Loucy (cell line): ENCODE results near the gene KIF3B.
"Not testable (repeated sequence)": the region's sequence is repeated elsewhere in the genome, so short reads cannot be mapped to it uniquely, and the experiment has no call there.

Experiments
- H2AFZ ChIP-seq: fragments of 200-600 bp; sonication (generic); 2 replicates; pipeline ENCODE4 v1.6.0; 2016; ENCODE audit warnings: antibody characterized with exemption, mild to moderate bottlenecking, low read length, moderate library complexity
- H3F3A ChIP-seq: fragments of 200-600 bp; 2 replicates; pipeline ENCODE4 v1.6.0; 2016; ENCODE audit warnings: antibody characterized with exemption, low read depth, mild to moderate bottlenecking
- H3K27me3 ChIP-seq: fragments of 200-600 bp; sonication (generic); 2 replicates; pipeline ENCODE4 v1.6.1; 2014; ENCODE audit warnings: low read length, mild to moderate bottlenecking; ENCODE audit not compliant: insufficient read depth, poor library complexity, severe bottlenecking
- H3K36me3 ChIP-seq: fragments of 200-600 bp; sonication (generic); 2 replicates; pipeline ENCODE4 v1.6.1; 2016; ENCODE audit warnings: low read length; ENCODE audit not compliant: insufficient read depth
- H3K4me1 ChIP-seq: fragments of 200-600 bp; sonication (generic); 2 replicates; pipeline ENCODE4 v1.5.1; 2014; ENCODE audit warnings: low read length, mild to moderate bottlenecking; ENCODE audit not compliant: insufficient read depth, poor library complexity, severe bottlenecking
- H3K4me2 ChIP-seq: fragments of 200-600 bp; sonication (generic); 2 replicates; pipeline ENCODE4 v1.6.0; 2014; ENCODE audit warnings: antibody characterized with exemption, low read length, low read depth, mild to moderate bottlenecking; ENCODE audit not compliant: poor library complexity, severe bottlenecking
- H3K4me3 ChIP-seq: fragments of 200-600 bp; sonication (generic); 2 replicates; pipeline ENCODE4 v1.5.1; 2014; ENCODE audit warnings: low read length, mild to moderate bottlenecking, mixed read lengths; ENCODE audit not compliant: poor library complexity, severe bottlenecking
- H3K79me2 ChIP-seq: fragments of 200-600 bp; sonication (generic); 2 replicates; pipeline ENCODE4 v1.6.1; 2014; ENCODE audit warnings: low read length; ENCODE audit not compliant: insufficient read depth
- H3K9ac ChIP-seq: fragments of 200-600 bp; sonication (generic); 2 replicates; pipeline ENCODE4 v1.6.0; 2014; ENCODE audit warnings: mild to moderate bottlenecking, low read depth, low read length, moderate library complexity; ENCODE audit not compliant: poor library complexity, severe bottlenecking
- H3K9me2 ChIP-seq: fragments of 200-600 bp; sonication (generic); replicated peaks from 2 replicates; pipeline ENCODE4 v1.6.1; 2016; ENCODE audit warnings: low read depth, low read length, mixed read lengths
- H3K9me3 ChIP-seq: fragments of 200-600 bp; sonication (generic); 2 replicates; pipeline ENCODE4 v1.6.1; 2014; ENCODE audit warnings: mild to moderate bottlenecking, antibody characterized with exemption, low read length, low read depth; ENCODE audit not compliant: insufficient read depth
- H4K20me1 ChIP-seq: fragments of 200-600 bp; sonication (generic); 2 replicates; pipeline ENCODE4 v1.6.0; 2014; ENCODE audit warnings: antibody characterized with exemption, low read length, mild to moderate bottlenecking; ENCODE audit not compliant: insufficient read depth, poor library complexity, severe bottlenecking
- EZH2phosphoT487 ChIP-seq: fragments of 200-600 bp; IDR thresholded peaks from 2 replicates; pipeline ENCODE4 v1.6.1; 2018; ENCODE audit warnings: antibody characterized with exemption, mild to moderate bottlenecking, moderate library complexity, borderline replicate concordance
- TF ChIP-seq, protein P1 (sequence below): fragments of 200-600 bp; sonication (generic); conservative IDR thresholded peaks from 2 replicates; pipeline ENCODE4 v1.5.1; 2014; ENCODE audit warnings: mild to moderate bottlenecking, antibody characterized with exemption, low read length

KIF3B gene

DNA sequence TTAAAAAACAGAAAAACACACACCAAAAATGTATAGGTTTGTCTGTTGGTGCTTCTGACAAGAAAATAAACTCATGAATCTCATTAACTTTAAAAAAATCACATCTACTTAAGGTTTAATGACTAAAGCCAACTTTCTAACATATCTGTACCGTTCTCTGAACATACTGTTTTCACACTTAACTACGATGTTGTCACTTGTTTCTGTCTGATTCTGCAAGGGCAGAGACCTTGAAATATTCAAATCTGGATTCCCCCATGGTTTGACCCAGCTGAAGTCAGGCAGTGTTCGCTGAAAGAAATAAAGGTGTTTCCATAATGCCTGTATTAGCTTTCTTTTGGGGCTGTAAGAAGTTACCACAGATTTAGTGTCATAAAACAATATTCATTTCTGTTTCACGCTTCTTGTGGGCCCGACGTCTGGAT is 78.0 kb downstream of the KIF3B start:
- Histone ChIP-seq H3F3A (no peaks in the 10 kb centered on the region), H3K4me3 (no peak overlapping the region), H3K4me2 (no peak overlapping the region), H3K9me3 (no peaks in the 10 kb centered on the region), H3K9ac (no peak overlapping the region), H3K36me3 (no peaks in the 10 kb centered on the region), H2AFZ (no peak overlapping the region), H3K27me3 (no peaks in the 10 kb centered on the region), H4K20me1 (peaks cover 14% of the 10 kb centered on the region), H3K79me2 (peaks cover 27% of the 10 kb centered on the region), H3K4me1 (peaks cover 11% of the 10 kb centered on the region), H3K9me2 (no peaks in the 10 kb centered on the region)
- no peak for TF ChIP-seq EZH2phosphoT487
- TF ChIP-seq, protein P1, sequence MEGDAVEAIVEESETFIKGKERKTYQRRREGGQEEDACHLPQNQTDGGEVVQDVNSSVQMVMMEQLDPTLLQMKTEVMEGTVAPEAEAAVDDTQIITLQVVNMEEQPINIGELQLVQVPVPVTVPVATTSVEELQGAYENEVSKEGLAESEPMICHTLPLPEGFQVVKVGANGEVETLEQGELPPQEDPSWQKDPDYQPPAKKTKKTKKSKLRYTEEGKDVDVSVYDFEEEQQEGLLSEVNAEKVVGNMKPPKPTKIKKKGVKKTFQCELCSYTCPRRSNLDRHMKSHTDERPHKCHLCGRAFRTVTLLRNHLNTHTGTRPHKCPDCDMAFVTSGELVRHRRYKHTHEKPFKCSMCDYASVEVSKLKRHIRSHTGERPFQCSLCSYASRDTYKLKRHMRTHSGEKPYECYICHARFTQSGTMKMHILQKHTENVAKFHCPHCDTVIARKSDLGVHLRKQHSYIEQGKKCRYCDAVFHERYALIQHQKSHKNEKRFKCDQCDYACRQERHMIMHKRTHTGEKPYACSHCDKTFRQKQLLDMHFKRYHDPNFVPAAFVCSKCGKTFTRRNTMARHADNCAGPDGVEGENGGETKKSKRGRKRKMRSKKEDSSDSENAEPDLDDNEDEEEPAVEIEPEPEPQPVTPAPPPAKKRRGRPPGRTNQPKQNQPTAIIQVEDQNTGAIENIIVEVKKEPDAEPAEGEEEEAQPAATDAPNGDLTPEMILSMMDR = no peak

DNA sequence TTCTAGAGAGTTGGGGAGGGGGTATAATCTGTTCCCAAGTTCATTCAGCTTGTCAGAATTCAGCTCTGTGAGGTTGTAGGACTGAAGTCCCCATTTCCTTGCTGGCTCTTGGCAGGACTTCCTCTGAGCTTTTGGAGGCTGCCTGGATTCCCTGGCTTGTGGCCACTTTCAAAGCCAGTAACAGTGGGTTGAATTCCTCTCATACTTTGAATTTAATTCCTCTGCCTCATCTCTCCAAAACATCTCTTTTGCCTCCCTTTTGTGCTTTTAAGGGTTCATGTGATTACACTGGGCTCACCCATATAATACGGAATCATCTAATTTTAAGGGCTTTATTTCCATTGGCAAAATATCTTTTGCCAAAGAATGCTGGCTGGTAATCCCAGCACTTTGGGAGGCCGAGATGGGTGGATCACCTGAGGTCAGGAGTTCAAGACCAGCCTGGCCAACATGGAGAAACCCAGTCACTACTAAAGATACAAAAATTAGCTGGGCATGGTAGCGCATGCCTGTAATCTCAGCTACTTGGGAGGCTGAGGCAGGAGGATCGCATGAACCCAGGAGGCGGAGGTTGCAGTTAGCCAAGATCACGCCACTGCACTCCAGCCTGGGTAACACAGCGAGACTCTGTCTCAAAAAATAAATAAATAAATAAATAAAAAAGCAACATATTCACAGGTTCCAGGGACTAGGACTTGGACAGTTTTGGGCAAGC is 78.6 kb downstream of the KIF3B start:
- not testable (repeated sequence) for H3K36me3 ChIP-seq, H3K4me2 ChIP-seq, H2AFZ ChIP-seq, H3K9me3 ChIP-seq, H3F3A ChIP-seq, H3K27me3 ChIP-seq, H3K4me3 ChIP-seq, H3K9me2 ChIP-seq, H3K9ac ChIP-seq
- Histone ChIP-seq H3K4me1 (peaks cover 17% of the 10 kb centered on the region), H4K20me1 (peaks cover 20% of the 10 kb centered on the region), H3K79me2 (peaks cover 34% of the 10 kb centered on the region)

DNA sequence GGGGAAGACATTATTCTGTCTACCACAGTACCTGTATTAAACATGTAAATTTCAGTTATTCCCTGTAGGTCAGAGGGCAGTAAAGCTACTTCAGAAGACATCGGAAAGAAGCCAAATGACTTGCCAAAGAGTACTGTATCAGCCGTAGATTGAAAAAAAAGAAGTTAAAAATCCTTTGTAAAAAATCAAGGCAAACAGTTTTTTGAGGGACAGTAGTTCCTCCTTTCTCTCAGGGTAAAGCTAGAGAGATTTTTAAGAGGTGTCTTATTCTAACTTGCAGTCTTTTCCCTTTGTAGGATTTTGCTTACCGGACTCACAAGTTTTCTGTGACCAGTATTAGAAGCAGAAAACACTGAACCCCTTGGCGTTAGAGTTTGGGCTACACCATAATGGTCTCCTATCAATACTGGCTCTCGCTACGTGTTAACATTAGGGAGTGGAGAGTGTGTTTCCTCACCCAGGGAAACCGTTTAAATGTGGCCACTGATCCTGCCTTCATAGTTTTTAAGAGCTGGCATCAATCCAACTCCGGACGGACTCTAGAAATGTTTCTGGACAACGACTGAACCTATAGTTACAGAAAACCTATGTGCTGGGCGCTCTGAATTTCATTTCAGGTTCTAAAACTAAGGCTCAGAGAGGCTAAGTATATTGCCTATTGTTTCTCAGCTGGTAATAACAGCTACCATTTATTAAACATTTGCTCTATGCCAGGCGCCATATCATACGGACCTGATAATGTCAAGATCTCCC is 79.3 kb downstream of the KIF3B start:
- Histone ChIP-seq H3K9me3 (no peaks in the 10 kb centered on the region), H3K27me3 (no peaks in the 10 kb centered on the region), H3K4me3 (peak overlapping the region; percentile 93), H2AFZ (no peak overlapping the region), H3K36me3 (no peaks in the 10 kb centered on the region), H3K9ac (peak overlapping the region; percentile 89), H3K4me1 (peaks cover 19% of the 10 kb centered on the region), H3K9me2 (no peaks in the 10 kb centered on the region), H3F3A (no peaks in the 10 kb centered on the region), H3K79me2 (peaks cover 41% of the 10 kb centered on the region), H4K20me1 (peaks cover 26% of the 10 kb centered on the region), H3K4me2 (peak overlapping the region; percentile 76)
- TF ChIP-seq, protein P1 = no peak
- TF ChIP-seq EZH2phosphoT487 = no peak
